ENCODE measurements around the gene TRPC6. TPM values are rescaled to one million over a fixed set of nuclear protein-coding genes. Genes with fewer than 3 reads are reported as not detected.
A peak's percentile ranks its signal among the peaks of the same experiment; 100 is the strongest.

Gene TRPC6
- polyA plus RNA-seq, 1 donor (not counting 4 experiments of a cell fraction or from before 2014, with no cell fraction given), result 0.04 TPM

- no peak overlapping the region for H2AFZ ChIP-seq (ENCODE audit: control insufficient read depth, low read length)
- no peaks in the 10 kb centered on the region for H3K27me3 ChIP-seq (ENCODE audit: control insufficient read depth, extremely low read depth, insufficient read depth, low read length)
- H3K4me2 ChIP-seq (ENCODE audit: control insufficient read depth, extremely low read depth, insufficient read depth, low read depth, low read length), result no peak overlapping the region
- dilution Hi-C loops (cut with MboI; ENCODE audit: extremely low pct_ligation_motif_present, low sequenced_read_pairs), result no loop called here
- no peaks in the 10 kb centered on the region for H3K9me1 ChIP-seq (ENCODE audit: control insufficient read depth, extremely low read depth, insufficient read depth, low read length)
- no peaks in the 10 kb centered on the region for H3K36me3 ChIP-seq (ENCODE audit: control insufficient read depth in 2 of 2, extremely low read depth in 1 of 2, insufficient read depth in 2 of 2, low read length in 2 of 2)
- no peak overlapping the region for H3K4me3 ChIP-seq (ENCODE audit: control insufficient read depth in 2 of 3, extremely low read depth in 1 of 3, insufficient read depth in 2 of 3, low read depth in 1 of 3, low read length in 3 of 3)
- FAIRE-seq (peak; percentile 53), DNase-seq (ENCODE audit: low read depth, low spot score) (no peak)
- no peaks in the 10 kb centered on the region for H3K79me2 ChIP-seq (ENCODE audit: control insufficient read depth, insufficient read depth, low read length)
- peaks cover 5% of the 10 kb centered on the region for H3K4me1 ChIP-seq (ENCODE audit: control insufficient read depth, extremely low read depth, insufficient read depth, low read length)
- H3K9me3 ChIP-seq (ENCODE audit: control insufficient read depth, low read depth, low read length), result no peaks in the 10 kb centered on the region
- H3K27ac ChIP-seq (ENCODE audit: control insufficient read depth, insufficient read depth, low read length), result no peak overlapping the region
- TF ChIP-seq CTCF (optimal IDR thresholded peaks at IDR 0.05 in 1 of 3, IDR thresholded peaks at IDR 0.05 in 1 of 3, conservative IDR thresholded peaks at IDR 0.05 in 1 of 3; ENCODE audit: extremely low read depth in 1 of 3, insufficient read depth in 2 of 3, low read length in 3 of 3) (no peak), EZH2 (IDR thresholded peaks at IDR 0.05; ENCODE audit: low read length) (no peak)
- no peaks in the 10 kb centered on the region for H4K20me1 ChIP-seq (ENCODE audit: control insufficient read depth, extremely low read depth, insufficient read depth, low read length)
- H3K9ac ChIP-seq (ENCODE audit: control insufficient read depth, extremely low read depth, insufficient read depth, low read length), result no peak overlapping the region
These were observed 125.6 kb downstream of the TRPC6 start for GRCh38 chr11:101458161-101458560.

- H4K20me1 ChIP-seq (ENCODE audit: control insufficient read depth, extremely low read depth, insufficient read depth, low read length), result no peaks in the 10 kb centered on the region
- H3K4me3 ChIP-seq (ENCODE audit: control insufficient read depth in 2 of 3, extremely low read depth in 1 of 3, insufficient read depth in 2 of 3, low read depth in 1 of 3, low read length in 3 of 3), result no peak overlapping the region
- no peak overlapping the region for H3K9ac ChIP-seq (ENCODE audit: control insufficient read depth, extremely low read depth, insufficient read depth, low read length)
- H2AFZ ChIP-seq (ENCODE audit: control insufficient read depth, low read length), result no peak overlapping the region
- no peaks in the 10 kb centered on the region for H3K27me3 ChIP-seq (ENCODE audit: control insufficient read depth, extremely low read depth, insufficient read depth, low read length)
- no peaks in the 10 kb centered on the region for H3K79me2 ChIP-seq (ENCODE audit: control insufficient read depth, insufficient read depth, low read length)
- no peak overlapping the region for H3K27ac ChIP-seq (ENCODE audit: control insufficient read depth, insufficient read depth, low read length)
- FAIRE-seq, result no peak
- peaks cover 5% of the 10 kb centered on the region for H3K4me1 ChIP-seq (ENCODE audit: control insufficient read depth, extremely low read depth, insufficient read depth, low read length)
- no peak overlapping the region for H3K4me2 ChIP-seq (ENCODE audit: control insufficient read depth, extremely low read depth, insufficient read depth, low read depth, low read length)
- no peak for DNase-seq (ENCODE audit: low read depth, low spot score)
- H3K9me3 ChIP-seq (ENCODE audit: control insufficient read depth, low read depth, low read length), result no peaks in the 10 kb centered on the region
- no peak for TF ChIP-seq EZH2 (IDR thresholded peaks at IDR 0.05; ENCODE audit: low read length)
- TF ChIP-seq CTCF (optimal IDR thresholded peaks at IDR 0.05 in 1 of 3, IDR thresholded peaks at IDR 0.05 in 1 of 3, conservative IDR thresholded peaks at IDR 0.05 in 1 of 3; ENCODE audit: extremely low read depth in 1 of 3, insufficient read depth in 2 of 3, low read length in 3 of 3), result peak in 1 of 3 experiments; percentile 5
- dilution Hi-C loops (cut with MboI; ENCODE audit: extremely low pct_ligation_motif_present, low sequenced_read_pairs), result no loop called here
- no peaks in the 10 kb centered on the region for H3K9me1 ChIP-seq (ENCODE audit: control insufficient read depth, extremely low read depth, insufficient read depth, low read length)
- H3K36me3 ChIP-seq (ENCODE audit: control insufficient read depth in 2 of 2, extremely low read depth in 1 of 2, insufficient read depth in 2 of 2, low read length in 2 of 2), result no peaks in the 10 kb centered on the region
These were observed 127.0 kb downstream of the TRPC6 start for GRCh38 chr11:101456812-101457211.

All from keratinocyte (primary cell).